ENCODE results near the gene CD1B.
"Not testable (repeated sequence)": the region's sequence is repeated elsewhere in the genome, so short reads cannot be mapped to it uniquely, and the experiment has no call there.

The CD1B gene

DNA sequence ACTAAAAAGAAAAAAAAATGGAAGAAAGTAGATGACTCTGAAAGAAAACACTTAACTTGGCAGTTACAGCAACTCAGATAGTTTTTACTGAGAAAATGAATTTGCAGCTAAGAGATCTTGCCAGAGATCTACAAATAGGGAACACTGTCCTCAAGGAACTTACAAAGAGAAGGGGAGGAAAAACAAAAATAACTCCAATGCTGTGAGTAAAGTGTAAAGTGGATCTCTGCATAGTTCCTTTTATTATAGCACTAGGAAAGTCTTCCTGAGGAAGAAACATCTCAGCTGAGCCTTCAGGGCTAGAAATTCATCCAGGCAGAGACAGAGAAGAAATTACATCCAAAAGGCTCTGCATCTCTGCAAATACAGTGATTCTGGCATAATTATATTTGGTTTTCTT is 3.9 kb downstream of the CD1B start:
- DNase-seq, result no peak

DNA sequence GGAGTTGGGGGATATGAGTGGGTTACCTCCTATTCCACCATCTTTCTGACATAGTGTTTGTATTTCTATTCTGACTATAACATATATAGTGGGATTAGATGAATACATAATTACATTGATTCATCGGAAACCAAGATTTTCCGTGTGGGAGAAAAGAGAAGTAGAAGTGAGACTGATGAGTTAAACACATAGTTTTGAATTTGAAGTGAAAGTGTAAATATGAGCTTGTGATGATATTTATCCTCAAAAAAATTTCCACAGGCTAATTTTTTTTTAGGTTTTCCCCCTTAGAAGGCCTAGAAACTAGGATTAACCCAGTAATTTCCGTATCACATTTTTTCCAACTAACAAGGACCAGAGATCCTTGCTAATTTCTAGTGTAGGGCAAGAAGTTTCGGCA is 6.9 kb downstream of the CD1B start:
- DNase-seq, result no peak

DNA sequence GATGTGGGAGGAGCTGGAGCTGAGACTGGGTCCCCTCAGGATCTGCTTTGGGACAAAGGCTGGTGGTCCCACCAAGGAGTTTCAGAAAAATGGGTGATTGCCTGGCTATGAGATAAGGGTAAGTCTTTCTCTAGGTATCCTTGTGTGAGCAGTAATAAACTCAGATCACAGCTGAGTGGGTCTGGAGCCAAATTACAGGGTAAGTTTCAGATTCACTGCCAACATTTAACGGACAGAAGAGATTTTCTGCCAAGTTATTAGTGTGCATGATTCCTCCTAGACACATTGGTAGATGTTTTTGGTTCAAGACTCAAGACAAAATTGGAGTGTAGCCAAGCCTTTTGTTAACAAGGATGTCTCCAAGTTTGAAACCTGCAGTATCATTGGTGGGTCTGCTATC is 7.5 kb downstream of the CD1B start:
- no peak for DNase-seq

DNA sequence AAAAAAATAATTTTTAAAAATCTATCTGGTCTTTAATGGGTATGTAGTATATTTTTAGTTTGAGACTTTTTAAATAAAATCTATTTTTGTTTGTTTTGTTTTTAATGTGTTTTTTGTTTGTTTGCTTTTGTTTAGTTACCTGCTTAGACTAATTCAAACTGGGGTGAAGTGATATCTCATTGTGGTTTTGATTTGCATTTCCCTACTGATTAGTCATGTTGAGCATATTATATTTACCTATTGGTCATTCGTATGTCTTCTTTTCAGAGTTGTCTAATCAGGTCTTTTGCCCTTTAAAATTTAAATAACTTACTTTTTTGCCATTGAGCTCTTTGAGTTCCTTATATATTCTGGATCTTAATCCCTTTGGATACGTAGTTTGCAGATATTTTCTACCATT is 20.3 kb downstream of the CD1B start:
- no peak for DNase-seq

DNA sequence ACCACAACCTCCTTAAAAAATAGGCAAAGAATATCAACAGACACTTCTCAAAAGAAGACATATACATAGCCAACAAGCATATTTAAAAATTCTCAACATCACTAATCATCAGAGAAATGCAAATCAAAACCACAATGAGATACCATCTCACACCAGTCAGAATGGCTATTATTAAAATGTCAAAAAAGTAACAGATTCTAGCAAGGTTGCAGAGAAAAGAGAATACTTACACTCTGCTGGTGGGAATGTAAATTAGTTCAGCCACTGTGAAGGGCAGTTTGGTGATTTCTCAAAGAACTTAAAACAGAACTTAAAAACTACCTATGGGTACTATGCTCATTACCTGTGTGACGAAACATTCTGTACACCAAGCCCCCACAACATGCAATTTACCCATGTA is 20.7 kb downstream of the CD1B start:
- DNase-seq, result no peak

DNA sequence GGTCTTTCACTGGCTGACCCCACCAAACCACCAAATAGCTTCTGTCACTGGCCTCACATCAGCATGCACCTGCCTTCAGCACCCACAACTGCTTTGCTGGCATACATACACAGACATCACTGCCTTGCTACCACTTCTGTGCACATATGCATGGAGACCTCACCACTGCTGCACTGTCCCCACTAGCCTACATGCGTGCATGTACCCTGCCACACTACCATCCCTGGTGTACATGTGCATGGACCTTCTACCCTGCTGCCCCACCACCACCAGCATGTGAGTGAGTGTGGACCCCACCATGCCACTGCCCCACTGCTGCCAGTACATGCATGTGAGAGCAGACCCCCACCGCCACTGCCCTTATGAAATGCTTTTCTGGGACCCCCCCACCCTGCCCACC is 35.5 kb downstream of the CD1B start:
- DNase-seq, result no peak

DNA sequence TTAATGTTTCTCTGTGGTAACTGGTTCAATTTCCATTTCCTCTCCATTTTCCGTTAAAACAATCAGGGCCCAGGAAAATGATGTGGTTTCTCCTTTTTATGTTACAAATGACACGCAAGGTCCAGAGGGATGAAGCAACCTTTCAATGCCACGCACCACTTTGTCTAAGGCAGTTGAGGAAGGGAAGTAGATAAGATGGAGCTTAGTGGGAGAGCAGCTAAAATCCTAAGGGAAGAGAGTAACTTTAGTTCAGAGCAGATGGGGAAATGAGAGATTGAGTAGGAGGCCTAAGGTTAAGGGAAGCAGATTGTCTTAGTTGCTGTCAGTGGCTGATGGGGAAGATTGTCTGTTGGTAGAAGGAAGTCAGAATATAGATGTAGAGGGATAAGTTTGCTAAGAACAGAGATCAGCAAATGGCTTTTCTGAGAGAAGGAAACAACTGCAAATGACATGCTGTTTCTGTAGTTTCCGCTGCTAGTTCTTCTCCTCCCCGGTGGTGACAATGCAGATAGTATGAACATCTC is 40.9 kb downstream of the CD1B start:
- no peak for DNase-seq

DNA sequence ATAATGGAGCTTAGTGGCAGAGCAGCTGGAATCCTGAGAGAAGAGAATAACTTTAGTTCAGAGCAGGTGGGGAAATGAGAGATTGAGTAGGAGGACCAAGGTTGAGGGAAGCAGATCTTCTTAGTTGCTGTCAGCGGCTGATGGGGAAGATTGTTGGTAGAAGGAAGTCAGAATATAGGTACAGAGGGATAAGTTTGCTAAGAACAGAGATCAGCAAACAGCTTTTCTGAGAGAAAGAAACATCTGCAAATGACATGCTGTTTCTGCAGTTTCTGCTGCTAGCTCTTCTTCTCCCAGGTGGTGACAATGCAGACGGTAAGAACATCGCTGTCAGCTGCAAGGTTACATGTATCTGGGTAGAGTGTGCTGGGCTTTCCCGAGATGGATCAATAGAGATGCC is 41.5 kb downstream of the CD1B start, which contains the start of gene CD1C:
TSS of gene CD1C (plus strand) at position 113 of the 400 bp plus-strand sequence. CDS start at position 255, 142 bp downstream.
- DNase-seq, result no peak

DNA sequence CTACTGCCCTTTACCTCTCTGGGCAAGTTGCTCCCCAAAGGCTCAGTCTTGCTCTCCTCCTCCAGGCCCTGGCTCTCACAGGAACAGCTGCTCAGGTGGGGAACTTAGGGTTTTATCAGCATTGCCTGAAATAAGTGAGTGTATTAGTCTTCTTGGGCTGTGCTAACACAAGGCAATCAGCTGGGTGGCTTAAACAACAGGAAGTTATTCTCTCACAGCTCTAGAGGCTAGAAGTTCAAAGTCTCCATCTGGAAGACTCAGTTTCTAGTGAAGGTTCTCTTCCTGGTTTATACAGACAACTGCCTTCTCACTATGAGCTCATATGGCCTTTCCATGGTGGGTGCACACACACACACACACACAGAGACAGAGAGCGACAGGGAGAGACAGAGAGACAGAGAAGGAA is 44.4 kb downstream of the CD1B start:
- no peak for DNase-seq

DNA sequence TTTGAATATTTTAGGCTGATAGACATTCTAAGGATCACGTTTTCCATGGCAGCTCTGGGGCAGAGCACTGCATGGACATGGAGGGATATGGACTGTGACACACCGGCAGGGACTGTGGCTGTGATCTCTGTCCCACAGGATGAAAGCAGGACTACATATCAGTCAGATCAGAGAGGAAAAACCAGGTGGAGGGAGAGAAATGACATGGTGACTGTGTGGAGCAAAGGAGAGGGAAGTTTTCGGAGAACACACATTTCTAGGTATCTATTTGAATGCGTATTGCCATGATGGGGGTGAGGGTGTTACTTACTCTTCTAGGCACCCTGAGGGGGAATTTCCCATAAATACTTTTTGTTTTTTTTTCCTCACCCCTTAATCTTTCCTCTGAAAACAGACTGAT is 44.8 kb downstream of the CD1B start:
- no peak for DNase-seq

DNA sequence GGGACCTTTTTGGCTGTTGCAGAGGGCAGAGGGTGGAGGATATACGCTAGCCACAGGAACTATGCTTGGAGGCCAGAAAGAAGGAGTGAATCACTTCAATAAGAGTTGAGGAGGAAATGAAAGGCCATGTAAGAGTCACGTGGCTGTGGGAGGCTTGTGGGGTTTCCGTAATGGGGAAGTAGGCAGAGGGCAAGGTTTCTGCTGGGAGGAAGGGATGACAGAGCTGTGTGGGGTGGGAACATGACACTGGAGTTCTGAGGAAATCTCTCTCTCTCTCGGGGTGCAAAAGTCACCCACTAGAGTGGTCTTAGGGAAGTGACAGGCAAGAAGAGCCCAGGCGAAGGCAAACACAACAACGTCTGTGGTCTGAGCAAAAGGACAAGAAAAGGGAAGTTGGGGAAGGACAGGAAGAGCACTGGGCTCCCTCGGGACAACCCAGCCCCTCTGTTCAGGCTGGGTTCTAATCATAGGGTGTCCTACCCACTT is 45.5 kb downstream of the CD1B start:
- no peak for DNase-seq

DNA sequence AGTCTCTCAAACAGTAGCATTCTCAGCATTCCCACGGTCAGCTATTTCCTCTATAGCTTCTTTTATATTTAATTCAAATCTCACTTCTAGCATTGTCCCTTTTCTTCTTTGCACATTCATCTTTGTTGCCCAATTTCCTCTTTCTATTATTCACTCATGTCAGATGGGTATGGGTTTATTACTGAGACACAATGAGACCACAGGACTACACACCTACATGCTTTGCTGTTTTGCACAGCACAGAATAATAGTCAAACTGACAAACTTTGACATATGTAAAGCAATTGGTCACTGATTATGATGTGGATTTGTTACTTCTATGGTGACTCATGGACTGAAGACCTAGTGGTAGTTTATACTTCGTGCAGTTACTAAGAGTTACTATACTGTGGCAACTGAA is 47.4 kb downstream of the CD1B start:
- DNase-seq, result no peak

DNA sequence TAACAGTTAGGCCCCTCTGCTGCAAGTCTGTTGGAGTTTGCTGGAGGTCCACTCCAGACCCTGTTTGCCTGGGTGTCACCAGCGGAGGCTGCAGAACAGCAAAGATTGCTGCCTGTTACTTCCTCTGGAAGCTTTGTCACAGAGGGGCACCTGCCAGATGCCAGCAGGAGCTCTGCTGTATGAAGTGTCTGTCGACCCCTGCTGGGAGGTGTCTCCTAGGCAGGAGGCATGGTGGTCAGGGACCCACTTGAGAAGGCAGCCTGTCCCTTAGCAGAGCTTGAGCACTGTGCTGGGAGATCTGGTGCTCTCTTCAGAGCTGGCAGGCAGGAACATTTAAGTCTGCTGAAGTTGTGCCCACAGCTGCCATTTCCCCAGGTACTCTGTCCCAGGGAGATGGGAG is 48.9 kb downstream of the CD1B start:
- not testable (repeated sequence) for DNase-seq

All from NCI-H187 (cell line).